Rectal smooth muscle tissue (tissue), 1 donor: ENCODE measurements around the gene RAP1B.
"Not testable (repeated sequence)": the region's sequence is repeated elsewhere in the genome, so short reads cannot be mapped to it uniquely, and the experiment has no call there.

Experiments
- H3K27ac ChIP-seq: one replicate; pipeline ENCODE4 v1.7.0; 2013; ENCODE audit warnings: low read depth, low read length, inconsistent platforms
- H3K27me3 ChIP-seq: one replicate; pipeline ENCODE4 v1.7.0; 2013; ENCODE audit warnings: low read length; ENCODE audit not compliant: control insufficient read depth, insufficient read depth
- H3K36me3 ChIP-seq: one replicate; pipeline ENCODE4 v1.7.0; 2013; ENCODE audit warnings: low read length; ENCODE audit not compliant: control insufficient read depth, insufficient read depth
- H3K4me1 ChIP-seq: one replicate; pipeline ENCODE4 v1.7.0; 2013; ENCODE audit warnings: low read length; ENCODE audit not compliant: control insufficient read depth, insufficient read depth
- H3K4me3 ChIP-seq: one replicate; pipeline ENCODE4 v1.7.0; 2013; ENCODE audit warnings: low read length
- H3K9ac ChIP-seq: one replicate; pipeline ENCODE4 v1.7.0; 2013; ENCODE audit warnings: low read length

Gene RAP1B

DNA sequence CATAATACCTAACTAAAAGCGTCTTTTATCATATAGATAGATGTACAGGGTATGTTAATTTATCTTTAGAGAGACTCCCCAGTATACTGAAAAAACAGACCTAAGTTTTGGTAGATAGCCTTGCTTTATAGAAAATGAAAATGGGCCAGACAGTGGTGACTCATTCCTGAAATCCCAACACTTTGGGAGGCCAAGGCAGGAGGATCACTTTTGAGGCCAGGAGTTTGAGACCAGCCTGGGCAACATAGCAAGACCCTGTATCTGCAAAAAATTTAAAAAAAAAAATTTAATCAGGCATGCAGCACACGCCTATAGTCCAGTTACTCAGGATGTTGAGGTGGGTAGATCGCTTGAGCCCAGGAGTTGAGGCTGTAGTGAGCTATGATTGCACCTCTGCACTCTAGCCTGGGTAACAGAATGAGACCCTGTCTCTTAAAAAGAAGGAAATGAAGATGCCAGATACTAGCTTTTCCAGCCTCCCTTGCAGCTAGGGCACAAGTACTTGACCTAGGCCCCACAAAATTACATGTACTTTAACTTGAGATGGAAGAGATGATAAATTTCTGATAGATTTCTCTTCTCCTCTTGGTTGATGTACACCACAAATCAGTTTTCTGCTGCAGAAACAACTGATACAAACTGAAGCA, 17.1 kb downstream of the RAP1B start:
- peaks cover 3% of the 10 kb centered on the region for H3K36me3 ChIP-seq
- no peaks in the 10 kb centered on the region for H3K27me3 ChIP-seq
- no peak overlapping the region for H3K4me3 ChIP-seq
- no peak overlapping the region for H3K9ac ChIP-seq
- peaks cover 7% of the 10 kb centered on the region for H3K4me1 ChIP-seq
- H3K27ac ChIP-seq, result no peak overlapping the region

DNA sequence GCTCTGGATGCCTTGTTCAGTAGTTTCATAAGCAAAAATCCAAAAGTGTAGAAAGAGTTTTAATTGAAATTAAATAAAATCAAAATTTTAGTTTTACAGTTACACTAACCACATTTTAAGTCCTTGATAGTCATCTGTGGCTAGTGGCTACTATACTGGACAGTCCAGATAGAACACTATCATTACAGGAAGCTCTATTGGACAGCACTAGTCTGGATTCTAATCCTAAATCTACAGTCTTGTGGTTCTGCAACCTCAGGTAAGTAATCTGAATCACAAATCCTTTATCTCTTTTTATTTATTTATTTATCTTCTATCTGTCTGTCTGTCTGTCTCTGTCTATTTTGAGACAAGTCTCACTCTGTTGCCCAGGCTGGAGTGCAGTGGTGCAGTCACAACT, 18.0 kb downstream of the RAP1B start:
- Histone ChIP-seq H3K36me3 (peaks cover 3% of the 10 kb centered on the region), H3K9ac (no peak overlapping the region), H3K4me1 (peaks cover 3% of the 10 kb centered on the region)

DNA sequence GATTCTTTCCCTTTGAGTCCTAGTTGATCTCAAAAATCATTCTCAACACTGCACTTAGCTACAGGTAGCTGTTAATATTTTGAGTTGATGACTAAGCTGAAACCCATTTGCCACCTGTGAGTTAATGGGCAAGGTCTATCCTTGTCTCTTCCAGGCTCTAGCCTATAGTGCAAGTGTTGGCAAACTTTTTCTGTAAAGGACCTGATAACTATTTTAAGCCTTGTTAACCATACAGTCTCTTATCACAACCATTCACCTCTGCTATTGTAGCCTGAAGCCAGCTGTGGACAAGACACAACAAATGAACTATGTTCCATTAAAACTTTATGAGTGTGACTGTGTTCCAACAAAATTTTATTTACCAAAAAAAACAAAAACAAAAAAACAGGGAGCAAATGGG, 19.4 kb downstream of the RAP1B start:
- peaks cover 10% of the 10 kb centered on the region for H3K4me1 ChIP-seq

More for the DNA sequence above, 18.0 kb downstream of the RAP1B start:
- no peaks in the 10 kb centered on the region for H3K27me3 ChIP-seq
- no peak overlapping the region for H3K27ac ChIP-seq
- H3K4me3 ChIP-seq, result no peak overlapping the region

GRCh38 chr12:68630598-68630997, 19.9 kb downstream of the RAP1B start:
- H3K9ac ChIP-seq, result no peak overlapping the region
- no peak overlapping the region for H3K4me3 ChIP-seq
- H3K4me1 ChIP-seq, result peaks cover 13% of the 10 kb centered on the region
- no peak overlapping the region for H3K27ac ChIP-seq
- H3K36me3 ChIP-seq, result no peaks in the 10 kb centered on the region
- no peaks in the 10 kb centered on the region for H3K27me3 ChIP-seq

More for the DNA sequence above, 19.4 kb downstream of the RAP1B start:
- Histone ChIP-seq H3K9ac (no peak overlapping the region), H3K36me3 (no peaks in the 10 kb centered on the region), H3K27ac (no peak overlapping the region), H3K4me3 (no peak overlapping the region), H3K27me3 (no peaks in the 10 kb centered on the region)

- Histone ChIP-seq H3K27me3 (no peaks in the 10 kb centered on the region), H3K9ac (no peak overlapping the region), H3K4me3 (no peak overlapping the region), H3K27ac (no peak overlapping the region), H3K36me3 (no peaks in the 10 kb centered on the region), H3K4me1 (peaks cover 14% of the 10 kb centered on the region)
Observed at GRCh38 chr12:68631227-68631626, 20.5 kb downstream of the RAP1B start.

GRCh38 chr12:68632486-68632885, 21.8 kb downstream of the RAP1B start:
- H3K27ac ChIP-seq, result no peak overlapping the region
- H3K4me1 ChIP-seq, result peaks cover 15% of the 10 kb centered on the region

DNA sequence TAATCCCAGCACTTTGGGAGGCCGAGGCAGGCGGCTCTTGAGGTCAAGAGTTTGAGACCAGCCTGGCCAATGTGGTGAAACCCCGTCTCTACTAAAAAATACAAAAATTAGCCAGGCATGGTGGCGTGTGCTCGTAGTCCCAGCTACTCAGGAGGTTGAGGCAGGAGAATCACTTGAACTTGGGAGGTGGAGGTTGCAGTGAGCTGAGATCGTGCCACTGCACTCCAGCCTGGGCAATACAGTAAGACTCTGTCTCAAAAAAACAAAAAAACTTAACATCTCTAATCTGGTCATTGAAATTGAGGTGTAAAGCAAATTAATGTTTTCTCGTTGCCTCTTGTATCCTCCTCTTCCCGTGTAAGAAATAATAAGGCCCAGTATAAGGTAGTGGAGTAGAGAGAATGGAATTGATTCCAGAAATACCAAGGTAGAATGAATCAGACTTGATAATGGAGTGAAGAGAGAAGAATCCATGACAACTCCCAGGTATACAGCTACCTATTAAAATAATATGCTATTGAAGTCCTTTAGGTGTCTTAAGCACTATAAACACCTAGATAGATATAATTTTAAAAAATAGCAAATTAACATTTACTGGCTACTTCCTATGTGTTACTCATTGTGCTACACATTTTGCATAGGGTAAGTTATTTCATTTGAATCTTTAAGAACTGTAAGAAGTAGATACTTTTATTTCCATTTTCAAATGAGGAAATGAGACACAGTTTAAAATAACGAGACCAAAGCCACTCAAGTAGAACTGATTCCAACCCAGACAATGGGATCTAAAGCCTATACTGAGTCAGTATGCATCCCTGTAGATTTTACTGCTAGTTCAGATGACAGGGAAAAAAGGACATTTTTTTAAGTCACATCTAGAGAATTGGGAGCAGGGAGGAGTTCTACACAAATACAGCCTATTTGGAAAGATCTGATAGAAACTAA, 23.2 kb downstream of the RAP1B start:
- Histone ChIP-seq H3K4me1 (peaks cover 20% of the 10 kb centered on the region), H3K36me3 (no peaks in the 10 kb centered on the region), H3K27me3 (no peaks in the 10 kb centered on the region), H3K4me3 (no peak overlapping the region), H3K27ac (no peak overlapping the region), H3K9ac (no peak overlapping the region)

More at GRCh38 chr12:68632486-68632885, 21.8 kb downstream of the RAP1B start:
- H3K9ac ChIP-seq, result no peak overlapping the region
- no peaks in the 10 kb centered on the region for H3K36me3 ChIP-seq
- no peak overlapping the region for H3K4me3 ChIP-seq
- H3K27me3 ChIP-seq, result no peaks in the 10 kb centered on the region

DNA sequence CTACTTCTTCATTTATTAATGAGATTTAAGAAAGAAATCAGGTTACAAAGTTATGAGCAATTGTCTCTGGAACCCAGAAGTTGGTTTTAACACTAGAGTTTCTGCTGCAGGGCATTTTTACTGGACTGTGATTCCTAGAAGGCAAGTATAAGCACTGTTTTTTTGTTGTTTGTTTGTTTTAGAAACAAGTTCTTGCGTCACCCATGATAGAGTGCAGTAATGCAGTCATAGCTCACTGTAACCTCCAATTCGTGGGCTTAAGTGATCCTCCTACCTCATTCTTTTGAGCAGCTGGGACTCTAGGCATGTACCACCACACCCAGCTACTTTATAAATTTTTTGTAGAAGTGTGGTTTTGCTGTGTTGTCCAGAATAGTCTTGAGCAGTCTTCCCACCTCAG, 25.6 kb downstream of the RAP1B start:
- no peak overlapping the region for H3K4me3 ChIP-seq
- peaks cover 20% of the 10 kb centered on the region for H3K4me1 ChIP-seq
- no peaks in the 10 kb centered on the region for H3K36me3 ChIP-seq
- no peak overlapping the region for H3K27ac ChIP-seq
- H3K9ac ChIP-seq, result no peak overlapping the region
- no peaks in the 10 kb centered on the region for H3K27me3 ChIP-seq

DNA sequence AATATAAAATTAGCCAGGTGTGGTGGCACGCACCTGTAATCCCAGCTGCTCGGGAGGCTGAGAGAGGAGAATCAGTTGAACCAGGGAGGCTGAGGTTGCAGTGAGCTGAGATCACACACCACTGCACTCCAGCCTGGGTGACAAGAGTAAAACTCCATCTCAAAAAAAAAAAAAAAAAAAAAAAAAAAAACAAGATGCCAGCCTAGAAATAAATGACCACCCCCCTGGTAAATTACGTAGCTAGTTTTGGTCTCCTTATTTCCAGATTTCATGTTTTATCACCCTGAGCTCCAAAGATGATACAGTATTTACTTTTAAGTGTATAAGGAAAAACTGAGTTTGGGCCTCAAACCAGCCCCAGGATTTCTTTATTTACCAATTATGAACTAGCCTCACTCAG, 26.7 kb downstream of the RAP1B start:
- H3K4me1 ChIP-seq, result peaks cover 20% of the 10 kb centered on the region
- not testable (repeated sequence) for H3K9ac ChIP-seq, H3K27ac ChIP-seq, H3K36me3 ChIP-seq, H3K27me3 ChIP-seq, H3K4me3 ChIP-seq

DNA sequence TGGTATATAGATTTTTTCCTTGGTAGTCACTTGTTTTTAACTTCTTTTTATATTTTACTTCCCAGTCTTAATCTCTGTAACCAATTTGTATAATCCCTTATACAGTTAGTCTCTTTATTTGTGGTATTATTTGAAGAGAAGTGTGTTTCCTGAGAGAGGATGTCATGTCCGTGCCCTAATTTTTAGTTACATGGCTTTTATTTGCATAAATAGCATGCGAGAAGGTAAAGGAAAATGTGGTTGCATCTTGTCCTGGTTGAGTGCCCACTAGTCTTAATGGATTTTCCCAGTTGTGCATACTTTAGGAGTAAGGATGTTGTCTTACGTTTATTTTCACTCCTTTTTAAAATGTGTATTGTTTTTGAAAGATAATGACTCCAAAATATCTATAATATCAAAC, 27.5 kb downstream of the RAP1B start:
- H3K4me1 ChIP-seq, result peaks cover 20% of the 10 kb centered on the region
- no peak overlapping the region for H3K4me3 ChIP-seq
- no peaks in the 10 kb centered on the region for H3K27me3 ChIP-seq
- H3K27ac ChIP-seq, result no peak overlapping the region
- no peak overlapping the region for H3K9ac ChIP-seq
- H3K36me3 ChIP-seq, result no peaks in the 10 kb centered on the region

DNA sequence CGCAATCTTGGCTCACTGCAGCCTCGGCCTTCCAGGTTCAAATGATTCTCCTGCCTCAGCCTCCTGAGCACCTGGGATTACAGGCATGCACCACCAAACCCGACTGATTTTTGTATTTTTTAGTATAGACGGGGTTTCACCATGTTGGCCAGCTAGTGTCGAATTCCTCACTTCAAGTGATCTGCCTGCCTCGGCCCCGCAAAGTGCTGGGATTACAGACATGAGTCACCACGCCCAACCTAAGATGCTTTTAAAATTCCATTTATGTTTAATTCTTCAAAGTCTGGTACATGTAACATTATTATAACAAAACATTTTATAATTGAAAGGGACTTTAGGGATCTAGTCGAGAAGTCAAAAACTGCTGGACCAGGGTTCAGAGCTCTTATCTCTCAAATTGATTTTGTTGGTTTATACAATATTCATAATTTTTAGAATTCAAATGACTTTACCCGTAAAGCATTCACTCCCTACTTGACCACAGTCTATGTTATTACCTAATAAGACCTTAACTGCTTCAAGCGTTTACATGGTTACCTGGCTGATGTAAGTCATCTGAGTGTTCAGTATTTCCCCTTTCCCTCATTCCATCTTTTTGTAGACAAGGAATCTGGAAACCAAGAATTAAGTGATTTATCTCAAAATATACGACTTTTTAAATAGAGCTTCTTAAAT, 28.2 kb downstream of the RAP1B start:
- Histone ChIP-seq H3K27me3 (no peaks in the 10 kb centered on the region), H3K9ac (no peak overlapping the region), H3K4me1 (peaks cover 19% of the 10 kb centered on the region), H3K27ac (no peak overlapping the region), H3K4me3 (no peak overlapping the region), H3K36me3 (no peaks in the 10 kb centered on the region)

DNA sequence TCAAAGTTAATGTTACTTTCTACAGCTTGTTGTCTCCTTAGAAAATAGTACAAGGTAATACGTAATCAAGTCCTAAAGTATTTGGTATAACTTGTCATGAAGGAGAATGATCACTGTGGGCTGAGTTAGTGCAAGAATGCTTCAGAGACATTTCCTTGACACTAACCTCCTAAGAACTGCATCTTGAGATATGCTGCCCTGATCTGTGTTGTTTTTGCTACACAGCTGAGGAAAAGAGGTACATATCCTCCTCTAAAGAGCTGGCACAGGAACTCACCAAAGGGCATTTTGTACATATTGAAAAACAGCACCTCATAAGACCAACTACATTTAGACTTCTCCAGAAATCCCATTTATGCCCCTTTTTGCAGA, 28.7 kb downstream of the RAP1B start:
- Histone ChIP-seq H3K36me3 (no peaks in the 10 kb centered on the region), H3K27me3 (no peaks in the 10 kb centered on the region), H3K27ac (no peak overlapping the region), H3K4me1 (peaks cover 16% of the 10 kb centered on the region), H3K9ac (no peak overlapping the region), H3K4me3 (no peak overlapping the region)
